NCI-H82 treated with DMSO at 0.1 percent for 48 hours (cell line): ENCODE data around the gene CTBP2.
A peak's percentile ranks its signal among the peaks of the same experiment; 100 is the strongest.

ENCODE experiments used
- DNase-seq: peaks from one replicate; lab custom pipeline; 2025; ENCODE audit not compliant: unreplicated experiment; lab: John Stamatoyannopoulos, UW

Gene CTBP2

GRCh38 chr10:125159932-125160855 lies at the start of gene CTBP2:
TSS of gene CTBP2 (minus strand) at chr10:125160563.
- DNase-seq: peak; percentile 50

DNA sequence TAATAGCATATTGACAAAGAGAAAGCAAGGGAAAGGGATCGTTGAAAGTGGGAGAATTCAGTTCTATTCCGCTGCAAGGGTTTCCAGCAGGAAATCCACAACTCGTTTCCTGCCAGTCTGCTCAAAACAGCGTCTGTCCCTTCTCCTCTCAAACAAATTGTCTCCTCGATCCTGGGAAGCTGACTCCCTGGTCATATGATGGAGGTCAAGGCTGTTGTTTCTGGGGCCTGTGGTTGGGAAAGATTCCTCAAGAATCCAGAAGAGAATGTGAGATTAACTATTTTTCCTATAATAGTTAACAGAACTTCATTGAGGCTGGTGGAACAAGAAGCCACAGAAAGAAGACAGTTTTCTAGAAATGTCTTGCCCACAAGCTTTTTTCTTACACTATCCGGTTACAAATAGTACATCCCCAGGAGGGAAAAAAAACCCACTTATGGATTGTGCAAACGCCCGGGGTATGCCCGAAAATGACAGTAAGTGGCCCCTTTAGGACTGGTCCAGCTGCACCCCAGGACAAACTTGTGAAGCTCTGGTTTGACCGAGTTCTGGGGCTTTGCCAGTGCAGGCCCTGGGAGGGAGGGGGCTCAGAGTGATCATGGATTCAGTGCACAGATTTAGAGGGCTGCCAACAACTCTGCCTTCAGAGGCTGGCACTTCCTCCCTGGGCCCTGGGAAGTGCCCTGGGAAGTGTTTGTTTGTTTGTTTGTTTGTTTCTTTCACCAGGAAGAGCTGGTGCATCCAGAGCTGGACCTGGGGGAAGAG lies 49.4 kb upstream of the CTBP2 start:
- DNase-seq: no peak

GRCh38 chr10:125208854-125209565 lies 48.6 kb upstream of the CTBP2 start:
- DNase-seq: no peak

- DNase-seq: no peak
Measured at GRCh38 chr10:125206623-125207022, 46.3 kb upstream of the CTBP2 start.

DNA sequence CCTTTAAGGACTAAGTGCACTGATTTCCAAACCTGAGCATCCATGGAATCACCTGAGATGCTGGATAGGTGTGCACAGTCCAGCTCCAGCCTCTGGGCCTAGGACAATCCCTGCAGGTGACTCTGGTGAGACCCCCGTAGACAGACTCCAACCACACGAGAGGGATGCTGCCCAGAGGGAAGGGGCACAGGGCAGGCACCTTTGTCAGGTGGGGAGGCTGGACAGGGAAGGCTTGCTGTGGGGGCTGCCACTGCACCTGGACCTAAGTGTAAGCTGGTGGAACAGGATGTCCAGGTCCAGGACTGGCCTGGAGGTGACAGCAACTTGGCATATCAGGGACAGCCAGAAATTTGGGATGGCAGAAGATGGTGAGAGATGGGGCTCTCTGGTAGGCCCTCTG lies 45.1 kb upstream of the CTBP2 start:
- DNase-seq: no peak

GRCh38 chr10:125204400-125204799 lies 44.0 kb upstream of the CTBP2 start:
- DNase-seq: no peak

GRCh38 chr10:125203186-125203800 lies 42.9 kb upstream of the CTBP2 start:
- DNase-seq: no peak

DNA sequence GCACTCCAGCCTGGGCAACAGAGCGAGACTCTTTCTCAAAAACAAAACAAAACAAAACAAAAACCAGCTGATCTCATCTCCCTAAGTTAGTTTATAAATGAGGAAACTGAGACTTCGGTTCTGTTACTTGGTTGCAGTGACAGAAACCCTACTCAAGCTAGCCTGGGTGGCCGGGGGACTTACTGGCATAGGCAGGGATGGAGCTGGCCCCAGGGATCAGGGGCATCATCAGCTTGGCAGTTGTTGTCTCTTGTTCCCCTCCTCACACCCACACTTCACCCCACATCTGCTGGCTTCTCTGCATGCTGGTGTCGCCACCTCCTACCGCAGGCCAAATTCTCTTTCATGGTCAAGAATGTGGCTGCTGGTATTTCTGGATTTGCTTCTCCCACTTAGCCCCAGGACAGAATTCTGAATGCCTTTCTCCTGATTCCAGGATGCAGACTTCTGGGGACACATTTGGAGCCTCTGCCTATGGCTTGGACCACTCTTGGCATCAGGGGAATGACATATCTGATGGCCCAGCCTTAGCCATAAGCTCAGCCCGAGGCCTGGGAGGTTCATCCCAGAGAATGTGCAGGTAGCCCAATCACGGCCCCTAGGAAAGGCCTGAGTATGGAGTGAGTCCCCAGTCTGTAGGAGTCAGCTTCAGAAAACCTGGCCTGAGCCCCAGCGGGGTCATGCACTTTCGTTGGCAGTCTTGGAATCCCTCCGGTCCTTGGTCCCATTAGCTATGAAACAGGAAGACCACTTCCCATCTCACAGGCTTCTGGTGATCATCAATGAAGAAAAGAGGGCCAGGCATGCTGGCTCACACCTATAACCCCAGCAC lies 41.6 kb upstream of the CTBP2 start:
- DNase-seq: no peak

DNA sequence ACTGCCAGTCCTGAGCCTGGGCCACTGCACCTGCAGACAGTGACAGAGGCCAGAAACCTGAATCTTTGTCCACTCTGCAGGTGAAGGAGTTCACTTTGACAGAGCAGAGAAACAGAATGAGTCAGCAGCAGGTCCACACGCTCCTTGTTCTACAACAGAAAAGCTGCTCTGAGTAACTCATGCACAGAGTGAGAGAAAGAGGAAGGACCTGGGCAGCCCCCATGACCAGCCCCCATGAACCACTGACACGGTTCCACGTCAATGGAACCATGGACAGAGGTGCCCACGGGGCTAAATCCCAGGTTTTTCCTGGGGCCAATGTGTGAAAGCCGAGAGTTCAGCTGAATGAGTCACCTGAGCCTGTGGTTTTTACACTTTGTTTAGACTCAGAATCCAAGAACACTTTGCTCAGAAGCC lies 40.8 kb upstream of the CTBP2 start:
- no peak for DNase-seq

DNA sequence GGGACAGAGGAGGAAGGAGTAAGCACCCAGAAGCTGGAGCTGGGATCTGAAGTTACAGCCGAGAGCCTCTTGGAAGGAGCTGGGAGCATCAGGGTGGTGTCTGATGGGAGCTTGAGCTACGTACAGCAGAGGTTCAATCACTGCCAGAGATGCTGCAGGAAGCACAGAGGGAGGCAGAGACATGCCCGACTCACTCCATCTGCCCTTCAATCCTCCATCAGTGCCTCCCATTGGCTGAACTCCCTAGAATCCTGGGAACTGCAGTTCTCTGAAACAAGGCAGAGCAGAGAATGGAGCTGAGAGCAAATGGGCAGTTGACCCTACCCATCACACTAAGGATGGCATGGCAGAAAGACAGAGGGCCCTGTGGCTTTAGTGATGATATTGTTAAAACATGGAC lies 40.0 kb upstream of the CTBP2 start:
- DNase-seq: no peak

DNA sequence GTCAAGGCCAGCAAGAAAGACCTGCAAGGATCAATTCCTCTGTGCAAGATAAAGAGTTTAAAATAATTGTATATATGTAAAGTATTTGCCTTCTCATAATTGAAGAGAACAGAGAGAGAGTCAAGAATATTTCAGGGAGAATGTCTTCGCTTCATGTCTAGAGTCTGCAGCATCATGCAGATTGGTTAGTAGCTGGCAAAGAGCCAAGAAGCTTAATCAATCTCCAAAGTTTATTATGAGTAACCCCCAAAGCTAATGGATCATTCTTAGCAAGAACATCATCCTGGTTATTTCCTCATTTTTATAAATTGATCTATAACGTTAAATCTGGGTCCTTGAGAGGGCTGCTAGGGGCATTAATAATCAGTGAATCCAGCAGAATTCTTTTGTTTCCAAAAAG lies 38.9 kb upstream of the CTBP2 start:
- DNase-seq: no peak

- DNase-seq: no peak
Measured at GRCh38 chr10:125194814-125195213, 34.5 kb upstream of the CTBP2 start.

DNA sequence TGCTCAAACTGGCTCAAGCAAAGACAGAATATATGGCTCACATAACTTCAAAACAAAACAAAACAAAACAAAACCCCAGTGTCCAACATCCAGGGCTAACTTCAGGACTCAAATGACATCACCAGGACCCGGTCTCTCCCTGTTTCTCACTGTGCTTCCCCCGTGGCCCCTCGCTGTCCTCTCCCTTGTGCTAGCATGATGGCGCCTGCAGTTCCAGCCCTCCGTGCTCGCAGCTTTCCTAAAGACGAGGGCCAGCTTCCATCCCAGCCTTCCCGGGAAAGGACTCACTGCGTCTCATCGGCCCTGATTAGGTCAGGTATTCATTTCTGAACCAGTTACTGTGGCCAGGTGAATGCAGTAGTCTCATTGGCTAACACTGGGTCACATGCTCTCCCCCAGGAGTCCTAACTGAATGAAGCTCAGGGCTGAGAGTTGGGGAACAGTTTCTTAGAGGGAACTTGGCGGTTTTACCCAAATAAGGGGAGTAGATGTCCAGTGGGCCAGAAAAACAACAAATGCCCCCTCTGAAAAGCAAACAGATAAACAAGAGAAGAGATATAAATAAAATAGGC lies 33.0 kb upstream of the CTBP2 start:
- DNase-seq: no peak

DNA sequence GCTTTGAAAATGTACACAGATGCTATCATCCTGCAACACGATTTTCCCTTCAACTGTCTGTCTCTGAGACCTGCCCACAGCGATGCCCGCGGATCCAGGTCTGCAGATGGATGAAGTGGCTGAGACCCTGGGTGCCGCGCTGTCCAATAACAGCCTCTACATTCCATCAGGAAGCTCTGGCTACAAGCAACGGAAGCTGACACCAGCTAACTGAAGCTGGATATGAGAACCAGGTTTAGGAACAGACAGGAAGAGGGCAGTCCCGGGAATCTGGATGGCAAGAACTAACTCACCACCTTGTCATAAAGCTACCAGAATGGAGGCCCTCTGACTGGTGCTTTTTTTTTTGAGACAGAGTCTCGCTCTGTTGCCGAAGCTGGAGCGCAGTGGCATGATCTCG lies 32.3 kb upstream of the CTBP2 start:
- DNase-seq: no peak

- no peak for DNase-seq
Measured at GRCh38 chr10:125192005-125192404, 31.6 kb upstream of the CTBP2 start.

DNA sequence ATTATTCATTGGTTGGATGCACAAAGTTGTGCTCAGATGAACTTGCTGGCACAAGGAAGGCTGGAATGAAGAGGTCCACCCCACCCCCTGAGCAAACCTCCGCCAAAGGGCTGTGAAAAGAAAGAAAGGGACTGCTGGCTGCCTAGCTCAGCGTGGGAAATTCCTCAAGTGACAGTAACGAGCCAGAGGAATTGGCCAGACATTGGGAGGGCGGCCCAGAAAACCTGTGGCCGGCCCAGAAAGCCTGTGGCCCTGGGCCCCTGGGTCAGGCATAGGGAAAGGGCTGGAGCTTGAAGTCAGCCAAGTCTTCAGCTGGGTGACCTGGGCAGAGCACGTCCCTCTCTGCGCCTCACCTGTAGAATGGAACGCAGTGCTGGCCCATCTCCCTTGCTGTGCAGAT lies 30.6 kb upstream of the CTBP2 start:
- no peak for DNase-seq

DNA sequence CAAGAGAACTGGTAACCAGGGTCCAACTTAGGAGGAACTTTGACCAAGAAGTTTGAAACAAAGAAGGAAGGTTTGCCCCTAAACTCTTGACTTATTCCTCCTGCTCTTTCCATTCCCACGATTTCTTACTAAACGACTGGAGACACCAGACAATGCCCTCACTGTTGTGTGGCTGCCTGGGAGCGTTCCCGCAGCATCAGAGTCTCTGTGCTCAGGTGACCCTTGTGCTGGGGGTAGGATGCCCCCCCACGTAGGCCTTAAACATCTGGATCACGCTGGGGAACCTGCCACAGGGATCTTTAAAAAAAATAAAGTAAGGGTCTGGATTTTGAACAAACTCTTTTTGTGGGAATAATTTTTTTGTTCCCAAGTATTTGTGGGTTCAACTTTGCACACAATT lies 30.1 kb upstream of the CTBP2 start:
- DNase-seq: no peak

DNA sequence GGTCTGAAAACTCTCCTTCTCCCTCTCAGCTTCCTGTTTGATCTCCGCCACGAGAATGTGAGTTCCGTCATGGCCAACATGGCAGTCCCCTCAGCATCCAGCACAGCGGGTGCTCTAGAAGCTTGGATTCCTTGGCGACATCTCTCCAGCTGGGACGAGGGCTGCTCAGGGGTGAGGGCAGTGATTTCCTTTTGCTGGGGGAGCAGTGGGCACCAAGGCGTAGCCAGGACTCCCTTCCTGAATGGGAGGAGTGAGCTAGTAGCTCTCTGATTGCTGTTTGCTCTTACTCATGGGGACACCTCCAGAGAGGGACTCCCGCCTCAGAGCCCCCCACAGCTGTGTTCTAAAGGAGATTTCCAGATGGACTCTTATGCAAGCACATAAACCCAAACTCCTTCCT lies 28.8 kb upstream of the CTBP2 start:
- DNase-seq: no peak

GRCh38 chr10:125187238-125188194 lies 27.2 kb upstream of the CTBP2 start:
- DNase-seq: no peak
